ENCODE data around the gene MRM3.

- TF ChIP-seq, protein P1, sequence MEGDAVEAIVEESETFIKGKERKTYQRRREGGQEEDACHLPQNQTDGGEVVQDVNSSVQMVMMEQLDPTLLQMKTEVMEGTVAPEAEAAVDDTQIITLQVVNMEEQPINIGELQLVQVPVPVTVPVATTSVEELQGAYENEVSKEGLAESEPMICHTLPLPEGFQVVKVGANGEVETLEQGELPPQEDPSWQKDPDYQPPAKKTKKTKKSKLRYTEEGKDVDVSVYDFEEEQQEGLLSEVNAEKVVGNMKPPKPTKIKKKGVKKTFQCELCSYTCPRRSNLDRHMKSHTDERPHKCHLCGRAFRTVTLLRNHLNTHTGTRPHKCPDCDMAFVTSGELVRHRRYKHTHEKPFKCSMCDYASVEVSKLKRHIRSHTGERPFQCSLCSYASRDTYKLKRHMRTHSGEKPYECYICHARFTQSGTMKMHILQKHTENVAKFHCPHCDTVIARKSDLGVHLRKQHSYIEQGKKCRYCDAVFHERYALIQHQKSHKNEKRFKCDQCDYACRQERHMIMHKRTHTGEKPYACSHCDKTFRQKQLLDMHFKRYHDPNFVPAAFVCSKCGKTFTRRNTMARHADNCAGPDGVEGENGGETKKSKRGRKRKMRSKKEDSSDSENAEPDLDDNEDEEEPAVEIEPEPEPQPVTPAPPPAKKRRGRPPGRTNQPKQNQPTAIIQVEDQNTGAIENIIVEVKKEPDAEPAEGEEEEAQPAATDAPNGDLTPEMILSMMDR (IDR thresholded peaks at IDR 0.05): no peak
- TF ChIP-seq POLR2A (IDR thresholded peaks at IDR 0.05): no peak
Measured at GRCh38 chr17:812638-813204, 30.6 kb downstream of the MRM3 start.
